HepG2 (cell line): ENCODE results near the gene PRICKLE3. TPM values are rescaled to one million over a fixed set of nuclear protein-coding genes. Genes with fewer than 3 reads are reported as not detected.
A peak's percentile ranks its signal among the peaks of the same experiment; 100 is the strongest.

Experiments
- KDM1A ChIP-seq: IDR thresholded peaks from 2 replicates; pipeline ENCODE4 v1.6.1; 2016; ENCODE audit warnings: missing compliant biosample characterization
- NFYB ChIP-seq: sonication (generic); formaldehyde crosslinking; IDR thresholded peaks from 2 replicates; pipeline ENCODE4 v1.4.0; 2020; ENCODE audit warnings: missing genetic modification reagents
- PCBP1 ChIP-seq: fragments of 200-400 bp; formaldehyde crosslinking; IDR thresholded peaks from 2 replicates; pipeline ENCODE4 v1.6.1; 2017; ENCODE audit warnings: mild to moderate bottlenecking, low read depth, low read length, borderline replicate concordance
- RAD51 ChIP-seq: fragments of 450-650 bp; IDR thresholded peaks from 2 replicates; pipeline ENCODE4 v1.6.1; 2016; ENCODE audit warnings: borderline replicate concordance
- SETDB1 ChIP-seq: sonication (generic); formaldehyde crosslinking; IDR thresholded peaks from 2 replicates; pipeline ENCODE4 v1.5.1; 2020; ENCODE audit warnings: missing genetic modification reagents, mild to moderate bottlenecking, borderline replicate concordance
- ZNF616 ChIP-seq: sonication (generic); formaldehyde crosslinking; IDR thresholded peaks from 2 replicates; pipeline ENCODE4 v1.5.0; 2020; ENCODE audit warnings: low read depth, mild to moderate bottlenecking, missing genetic modification reagents
- ZNF788 ChIP-seq: sonication (generic); formaldehyde crosslinking; IDR thresholded peaks from 2 replicates; pipeline ENCODE4 v1.5.0; 2020; ENCODE audit warnings: mild to moderate bottlenecking, missing genetic modification reagents, borderline replicate concordance
- polyA plus RNA-seq, 8 experiments: library from polyadenylated mRNA; depleted of rRNA in 3 of 8; stranded (reverse) in 7 of 8; unstranded in 1 of 8; fragments of >200 nt; fragmentation: Illumina TruSeq in 4 of 8; extraction: Trizol in 4 of 8; gene quantifications; 2 replicates each; pipeline versions ENCODE4 v1.2.1 to v1.2.3, GENCODE V29; 2011 to 2016; ENCODE audit warnings: low read depth in 4 of 8, missing spikeins in 1 of 8, mixed read lengths in 1 of 8; ENCODE audit not compliant: insufficient read depth in 1 of 8
- total RNA-seq, 5 experiments: library from RNA; depleted of rRNA; stranded (reverse); fragments of >200 nt; fragmentation: Illumina TruSeq; extraction: Trizol; gene quantifications; 2 replicates each; pipeline ENCODE4 v1.2.3, GENCODE V29; 2016; ENCODE audit warnings: low read depth in 1 of 5
- TF ChIP-seq, protein P1 (sequence below): sonication (generic); formaldehyde crosslinking; IDR thresholded peaks from 2 replicates; pipeline ENCODE4 v1.9.0; 2021; ENCODE audit warnings: missing genetic modification reagents, mild to moderate bottlenecking, borderline replicate concordance
- TF ChIP-seq, protein P2 (sequence below): sonication (generic); formaldehyde crosslinking; IDR thresholded peaks from 2 replicates; pipeline ENCODE4 v1.5.0; 2020; ENCODE audit warnings: missing genetic modification reagents
- TF ChIP-seq, protein P3 (sequence below): sonication (generic); formaldehyde crosslinking; IDR thresholded peaks from 2 replicates; pipeline ENCODE4 v1.4.0; 2020; ENCODE audit warnings: mild to moderate bottlenecking, missing genetic modification reagents, borderline replicate concordance
- TF ChIP-seq, protein P4 (sequence below): sonication (generic); formaldehyde crosslinking; IDR thresholded peaks from 2 replicates; pipeline ENCODE4 v1.5.1; 2020; ENCODE audit warnings: mild to moderate bottlenecking, missing genetic modification reagents, moderate library complexity
- TF ChIP-seq, protein P5 (sequence below): sonication (generic); formaldehyde crosslinking; conservative IDR thresholded peaks from 2 replicates; pipeline ENCODE4 v1.4.0; 2020; ENCODE audit warnings: mild to moderate bottlenecking, missing genetic modification reagents, moderate library complexity
- TF ChIP-seq, protein P6 (sequence below): sonication (generic); formaldehyde crosslinking; IDR thresholded peaks from 2 replicates; pipeline ENCODE4 v1.4.0; 2020; ENCODE audit warnings: missing genetic modification reagents, borderline replicate concordance

Gene PRICKLE3
- total and polyA plus RNA-seq, 2 of the 13 experiments (the other 11 are each of a cell fraction or from before 2014, with no cell fraction given), result 2.6 TPM

DNA sequence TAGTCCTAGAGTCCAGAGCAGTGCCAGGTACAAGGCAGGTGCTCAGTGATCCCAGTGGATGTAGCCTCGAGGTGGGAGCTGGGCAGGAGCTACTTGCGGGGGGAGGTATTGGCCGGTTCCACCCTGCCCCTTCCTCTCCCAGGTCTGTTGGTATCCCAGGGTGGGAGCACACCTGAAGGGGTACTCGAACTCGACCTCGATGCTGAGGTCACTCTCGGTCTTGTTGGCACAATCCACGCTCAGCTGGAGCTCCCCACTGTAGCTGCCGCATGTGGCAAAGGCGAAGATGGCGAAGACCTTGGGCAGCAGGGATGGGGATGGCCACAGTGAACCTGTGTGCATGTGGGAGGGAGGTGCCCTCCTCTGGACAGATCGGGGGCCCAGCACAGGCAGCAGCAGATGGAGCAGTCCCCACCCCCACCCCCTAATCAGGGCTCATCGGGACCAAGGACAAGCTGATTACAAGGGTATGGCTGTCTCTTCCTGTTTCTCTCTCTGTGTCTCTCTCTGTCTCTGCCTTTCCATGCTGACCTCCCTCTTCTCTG lies 11.4 kb upstream of the PRICKLE3 start (continued):
- TF ChIP-seq, protein P1, sequence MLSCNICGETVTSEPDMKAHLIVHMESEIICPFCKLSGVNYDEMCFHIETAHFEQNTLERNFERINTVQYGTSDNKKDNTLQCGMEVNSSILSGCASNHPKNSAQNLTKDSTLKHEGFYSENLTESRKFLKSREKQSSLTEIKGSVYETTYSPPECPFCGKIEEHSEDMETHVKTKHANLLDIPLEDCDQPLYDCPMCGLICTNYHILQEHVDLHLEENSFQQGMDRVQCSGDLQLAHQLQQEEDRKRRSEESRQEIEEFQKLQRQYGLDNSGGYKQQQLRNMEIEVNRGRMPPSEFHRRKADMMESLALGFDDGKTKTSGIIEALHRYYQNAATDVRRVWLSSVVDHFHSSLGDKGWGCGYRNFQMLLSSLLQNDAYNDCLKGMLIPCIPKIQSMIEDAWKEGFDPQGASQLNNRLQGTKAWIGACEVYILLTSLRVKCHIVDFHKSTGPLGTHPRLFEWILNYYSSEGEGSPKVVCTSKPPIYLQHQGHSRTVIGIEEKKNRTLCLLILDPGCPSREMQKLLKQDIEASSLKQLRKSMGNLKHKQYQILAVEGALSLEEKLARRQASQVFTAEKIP (CRISPR knock-in tag), result no peak
- TF ChIP-seq, protein P2, sequence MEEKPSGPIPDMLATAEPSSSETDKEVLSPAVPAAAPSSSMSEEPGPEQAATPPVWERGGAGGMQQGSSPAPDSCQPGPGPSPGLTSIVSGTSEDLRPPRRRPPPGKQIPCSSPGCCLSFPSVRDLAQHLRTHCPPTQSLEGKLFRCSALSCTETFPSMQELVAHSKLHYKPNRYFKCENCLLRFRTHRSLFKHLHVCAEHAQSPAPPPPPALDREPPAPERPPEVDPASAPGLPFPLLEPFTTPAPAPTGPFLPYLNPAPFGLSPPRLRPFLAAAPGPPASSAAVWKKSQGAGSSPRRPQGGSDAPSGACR, result no peak
- TF ChIP-seq KDM1A (CRISPR knock-in tag), result no peak
- TF ChIP-seq RAD51, result no peak
- no peak for TF ChIP-seq NFYB (CRISPR knock-in tag)
- TF ChIP-seq, protein P3, sequence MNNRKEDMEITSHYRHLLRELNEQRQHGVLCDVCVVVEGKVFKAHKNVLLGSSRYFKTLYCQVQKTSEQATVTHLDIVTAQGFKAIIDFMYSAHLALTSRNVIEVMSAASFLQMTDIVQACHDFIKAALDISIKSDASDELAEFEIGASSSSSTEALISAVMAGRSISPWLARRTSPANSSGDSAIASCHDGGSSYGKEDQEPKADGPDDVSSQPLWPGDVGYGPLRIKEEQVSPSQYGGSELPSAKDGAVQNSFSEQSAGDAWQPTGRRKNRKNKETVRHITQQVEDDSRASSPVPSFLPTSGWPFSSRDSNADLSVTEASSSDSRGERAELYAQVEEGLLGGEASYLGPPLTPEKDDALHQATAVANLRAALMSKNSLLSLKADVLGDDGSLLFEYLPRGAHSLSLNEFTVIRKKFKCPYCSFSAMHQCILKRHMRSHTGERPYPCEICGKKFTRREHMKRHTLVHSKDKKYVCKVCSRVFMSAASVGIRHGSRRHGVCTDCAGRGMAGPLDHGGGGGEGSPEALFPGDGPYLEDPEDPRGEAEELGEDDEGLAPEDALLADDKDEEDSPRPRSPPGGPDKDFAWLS (CRISPR knock-in tag), result no peak
- TF ChIP-seq ZNF788, result 0 out of 2 replicates have a peak, but pooled peaks have one; percentile 26
- TF ChIP-seq, protein P4, sequence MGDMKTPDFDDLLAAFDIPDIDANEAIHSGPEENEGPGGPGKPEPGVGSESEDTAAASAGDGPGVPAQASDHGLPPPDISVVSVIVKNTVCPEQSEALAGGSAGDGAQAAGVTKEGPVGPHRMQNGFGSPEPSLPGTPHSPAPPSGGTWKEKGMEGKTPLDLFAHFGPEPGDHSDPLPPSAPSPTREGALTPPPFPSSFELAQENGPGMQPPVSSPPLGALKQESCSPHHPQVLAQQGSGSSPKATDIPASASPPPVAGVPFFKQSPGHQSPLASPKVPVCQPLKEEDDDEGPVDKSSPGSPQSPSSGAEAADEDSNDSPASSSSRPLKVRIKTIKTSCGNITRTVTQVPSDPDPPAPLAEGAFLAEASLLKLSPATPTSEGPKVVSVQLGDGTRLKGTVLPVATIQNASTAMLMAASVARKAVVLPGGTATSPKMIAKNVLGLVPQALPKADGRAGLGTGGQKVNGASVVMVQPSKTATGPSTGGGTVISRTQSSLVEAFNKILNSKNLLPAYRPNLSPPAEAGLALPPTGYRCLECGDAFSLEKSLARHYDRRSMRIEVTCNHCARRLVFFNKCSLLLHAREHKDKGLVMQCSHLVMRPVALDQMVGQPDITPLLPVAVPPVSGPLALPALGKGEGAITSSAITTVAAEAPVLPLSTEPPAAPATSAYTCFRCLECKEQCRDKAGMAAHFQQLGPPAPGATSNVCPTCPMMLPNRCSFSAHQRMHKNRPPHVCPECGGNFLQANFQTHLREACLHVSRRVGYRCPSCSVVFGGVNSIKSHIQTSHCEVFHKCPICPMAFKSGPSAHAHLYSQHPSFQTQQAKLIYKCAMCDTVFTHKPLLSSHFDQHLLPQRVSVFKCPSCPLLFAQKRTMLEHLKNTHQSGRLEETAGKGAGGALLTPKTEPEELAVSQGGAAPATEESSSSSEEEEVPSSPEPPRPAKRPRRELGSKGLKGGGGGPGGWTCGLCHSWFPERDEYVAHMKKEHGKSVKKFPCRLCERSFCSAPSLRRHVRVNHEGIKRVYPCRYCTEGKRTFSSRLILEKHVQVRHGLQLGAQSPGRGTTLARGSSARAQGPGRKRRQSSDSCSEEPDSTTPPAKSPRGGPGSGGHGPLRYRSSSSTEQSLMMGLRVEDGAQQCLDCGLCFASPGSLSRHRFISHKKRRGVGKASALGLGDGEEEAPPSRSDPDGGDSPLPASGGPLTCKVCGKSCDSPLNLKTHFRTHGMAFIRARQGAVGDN, result peak; percentile 79
- no peak for TF ChIP-seq ZNF616
- TF ChIP-seq PCBP1, result no peak
- TF ChIP-seq, protein P5, sequence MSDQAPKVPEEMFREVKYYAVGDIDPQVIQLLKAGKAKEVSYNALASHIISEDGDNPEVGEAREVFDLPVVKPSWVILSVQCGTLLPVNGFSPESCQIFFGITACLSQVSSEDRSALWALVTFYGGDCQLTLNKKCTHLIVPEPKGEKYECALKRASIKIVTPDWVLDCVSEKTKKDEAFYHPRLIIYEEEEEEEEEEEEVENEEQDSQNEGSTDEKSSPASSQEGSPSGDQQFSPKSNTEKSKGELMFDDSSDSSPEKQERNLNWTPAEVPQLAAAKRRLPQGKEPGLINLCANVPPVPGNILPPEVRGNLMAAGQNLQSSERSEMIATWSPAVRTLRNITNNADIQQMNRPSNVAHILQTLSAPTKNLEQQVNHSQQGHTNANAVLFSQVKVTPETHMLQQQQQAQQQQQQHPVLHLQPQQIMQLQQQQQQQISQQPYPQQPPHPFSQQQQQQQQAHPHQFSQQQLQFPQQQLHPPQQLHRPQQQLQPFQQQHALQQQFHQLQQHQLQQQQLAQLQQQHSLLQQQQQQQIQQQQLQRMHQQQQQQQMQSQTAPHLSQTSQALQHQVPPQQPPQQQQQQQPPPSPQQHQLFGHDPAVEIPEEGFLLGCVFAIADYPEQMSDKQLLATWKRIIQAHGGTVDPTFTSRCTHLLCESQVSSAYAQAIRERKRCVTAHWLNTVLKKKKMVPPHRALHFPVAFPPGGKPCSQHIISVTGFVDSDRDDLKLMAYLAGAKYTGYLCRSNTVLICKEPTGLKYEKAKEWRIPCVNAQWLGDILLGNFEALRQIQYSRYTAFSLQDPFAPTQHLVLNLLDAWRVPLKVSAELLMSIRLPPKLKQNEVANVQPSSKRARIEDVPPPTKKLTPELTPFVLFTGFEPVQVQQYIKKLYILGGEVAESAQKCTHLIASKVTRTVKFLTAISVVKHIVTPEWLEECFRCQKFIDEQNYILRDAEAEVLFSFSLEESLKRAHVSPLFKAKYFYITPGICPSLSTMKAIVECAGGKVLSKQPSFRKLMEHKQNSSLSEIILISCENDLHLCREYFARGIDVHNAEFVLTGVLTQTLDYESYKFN (CRISPR knock-in tag), result peak; percentile 47; the same call in 1 of the 2 replicates
- no peak for TF ChIP-seq SETDB1 (CRISPR knock-in tag)
- TF ChIP-seq, protein P6, sequence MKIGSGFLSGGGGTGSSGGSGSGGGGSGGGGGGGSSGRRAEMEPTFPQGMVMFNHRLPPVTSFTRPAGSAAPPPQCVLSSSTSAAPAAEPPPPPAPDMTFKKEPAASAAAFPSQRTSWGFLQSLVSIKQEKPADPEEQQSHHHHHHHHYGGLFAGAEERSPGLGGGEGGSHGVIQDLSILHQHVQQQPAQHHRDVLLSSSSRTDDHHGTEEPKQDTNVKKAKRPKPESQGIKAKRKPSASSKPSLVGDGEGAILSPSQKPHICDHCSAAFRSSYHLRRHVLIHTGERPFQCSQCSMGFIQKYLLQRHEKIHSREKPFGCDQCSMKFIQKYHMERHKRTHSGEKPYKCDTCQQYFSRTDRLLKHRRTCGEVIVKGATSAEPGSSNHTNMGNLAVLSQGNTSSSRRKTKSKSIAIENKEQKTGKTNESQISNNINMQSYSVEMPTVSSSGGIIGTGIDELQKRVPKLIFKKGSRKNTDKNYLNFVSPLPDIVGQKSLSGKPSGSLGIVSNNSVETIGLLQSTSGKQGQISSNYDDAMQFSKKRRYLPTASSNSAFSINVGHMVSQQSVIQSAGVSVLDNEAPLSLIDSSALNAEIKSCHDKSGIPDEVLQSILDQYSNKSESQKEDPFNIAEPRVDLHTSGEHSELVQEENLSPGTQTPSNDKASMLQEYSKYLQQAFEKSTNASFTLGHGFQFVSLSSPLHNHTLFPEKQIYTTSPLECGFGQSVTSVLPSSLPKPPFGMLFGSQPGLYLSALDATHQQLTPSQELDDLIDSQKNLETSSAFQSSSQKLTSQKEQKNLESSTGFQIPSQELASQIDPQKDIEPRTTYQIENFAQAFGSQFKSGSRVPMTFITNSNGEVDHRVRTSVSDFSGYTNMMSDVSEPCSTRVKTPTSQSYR, result peak; percentile 53; the same call in 1 of the 2 replicates
